ENCODE measurements around the gene HNRNPUL1.

Gene HNRNPUL1

GRCh38 chr19:41233748-41234240 is 30.4 kb upstream of the HNRNPUL1 start:
- no peak for TF ChIP-seq CTCF (IDR thresholded peaks at IDR 0.05)

GRCh38 chr19:41234512-41235168 is 29.5 kb upstream of the HNRNPUL1 start:
- no peak for TF ChIP-seq CTCF (IDR thresholded peaks at IDR 0.05)
- H2AFZ ChIP-seq = no peak overlapping the region
- H3K9ac ChIP-seq = no peak overlapping the region
- H3K4me3 ChIP-seq (ENCODE audit: low read depth, low read length) = no peak overlapping the region
- no peaks in the 10 kb centered on the region for H3K36me3 ChIP-seq (ENCODE audit: control insufficient read depth, insufficient read depth, low read length)
- H3K9me3 ChIP-seq (ENCODE audit: control insufficient read depth, low read length) = no peaks in the 10 kb centered on the region
- no peaks in the 10 kb centered on the region for H3K4me1 ChIP-seq
- no peak overlapping the region for H3K4me2 ChIP-seq (ENCODE audit: low read length)
- H3K27ac ChIP-seq = no peak overlapping the region
- no peaks in the 10 kb centered on the region for H3K79me2 ChIP-seq
- H3K27me3 ChIP-seq (ENCODE audit: control insufficient read depth, insufficient read depth, low read length) = no peaks in the 10 kb centered on the region

More at GRCh38 chr19:41233748-41234240, 30.4 kb upstream of the HNRNPUL1 start:
- H3K27ac ChIP-seq = no peak overlapping the region
- H3K4me1 ChIP-seq = no peaks in the 10 kb centered on the region
- no peaks in the 10 kb centered on the region for H3K27me3 ChIP-seq (ENCODE audit: control insufficient read depth, insufficient read depth, low read length)
- no peaks in the 10 kb centered on the region for H3K36me3 ChIP-seq (ENCODE audit: control insufficient read depth, insufficient read depth, low read length)
- no peaks in the 10 kb centered on the region for H3K79me2 ChIP-seq
- no peak overlapping the region for H3K4me2 ChIP-seq (ENCODE audit: low read length)
- no peak overlapping the region for H3K4me3 ChIP-seq (ENCODE audit: low read depth, low read length)
- no peak overlapping the region for H3K9ac ChIP-seq
- no peak overlapping the region for H2AFZ ChIP-seq
- no peaks in the 10 kb centered on the region for H3K9me3 ChIP-seq (ENCODE audit: control insufficient read depth, low read length)

GRCh38 chr19:41235480-41235879 is 28.7 kb upstream of the HNRNPUL1 start:
- TF ChIP-seq CTCF (IDR thresholded peaks at IDR 0.05) = no peak
- Histone ChIP-seq H3K4me3 (ENCODE audit: low read depth, low read length) (no peak overlapping the region), H3K79me2 (no peaks in the 10 kb centered on the region), H3K4me1 (no peaks in the 10 kb centered on the region), H3K4me2 (ENCODE audit: low read length) (no peak overlapping the region), H3K27me3 (ENCODE audit: control insufficient read depth, insufficient read depth, low read length) (no peaks in the 10 kb centered on the region), H3K36me3 (ENCODE audit: control insufficient read depth, insufficient read depth, low read length) (no peaks in the 10 kb centered on the region), H3K9ac (no peak overlapping the region), H3K27ac (no peak overlapping the region), H2AFZ (no peak overlapping the region), H3K9me3 (ENCODE audit: control insufficient read depth, low read length) (no peaks in the 10 kb centered on the region)

GRCh38 chr19:41238244-41238643 is 25.9 kb upstream of the HNRNPUL1 start:
- Histone ChIP-seq H3K36me3 (ENCODE audit: control insufficient read depth, insufficient read depth, low read length) (no peaks in the 10 kb centered on the region), H3K4me1 (no peaks in the 10 kb centered on the region)
- TF ChIP-seq CTCF (IDR thresholded peaks at IDR 0.05) = no peak

GRCh38 chr19:41239363-41239762 is 24.8 kb upstream of the HNRNPUL1 start:
- Histone ChIP-seq H3K27ac (no peak overlapping the region), H2AFZ (no peak overlapping the region), H3K4me3 (ENCODE audit: low read depth, low read length) (no peak overlapping the region), H3K9ac (no peak overlapping the region), H3K9me3 (ENCODE audit: control insufficient read depth, low read length) (no peaks in the 10 kb centered on the region), H3K36me3 (ENCODE audit: control insufficient read depth, insufficient read depth, low read length) (no peaks in the 10 kb centered on the region), H3K79me2 (no peaks in the 10 kb centered on the region), H3K4me1 (no peaks in the 10 kb centered on the region), H3K4me2 (ENCODE audit: low read length) (no peak overlapping the region), H3K27me3 (ENCODE audit: control insufficient read depth, insufficient read depth, low read length) (no peaks in the 10 kb centered on the region)
- TF ChIP-seq CTCF (IDR thresholded peaks at IDR 0.05) = no peak

More at GRCh38 chr19:41238244-41238643, 25.9 kb upstream of the HNRNPUL1 start:
- no peaks in the 10 kb centered on the region for H3K27me3 ChIP-seq (ENCODE audit: control insufficient read depth, insufficient read depth, low read length)
- H2AFZ ChIP-seq = no peak overlapping the region
- H3K9me3 ChIP-seq (ENCODE audit: control insufficient read depth, low read length) = no peaks in the 10 kb centered on the region
- H3K9ac ChIP-seq = no peak overlapping the region
- no peaks in the 10 kb centered on the region for H3K79me2 ChIP-seq
- H3K27ac ChIP-seq = no peak overlapping the region
- H3K4me2 ChIP-seq (ENCODE audit: low read length) = no peak overlapping the region
- no peak overlapping the region for H3K4me3 ChIP-seq (ENCODE audit: low read depth, low read length)
